Sigmoid colon (tissue), 7 donors: ENCODE results near the gene IFNGR1. TPM values are rescaled to one million over a fixed set of nuclear protein-coding genes. Genes with fewer than 3 reads are reported as not detected.

ENCODE experiments used
- DNase-seq: peaks from one replicate; pipeline ENCODE4 v3.0.0-alpha.2; 2019
- H3K27ac ChIP-seq, 4 donors: fragments of 200-600 bp; sonication (generic); one replicate each; pipeline ENCODE4 v1.5.1; 2016 to 2019; ENCODE audit warnings: mild to moderate bottlenecking in 1 of 4
- H3K27me3 ChIP-seq, 3 donors: fragments of 200-600 bp; sonication (generic); one replicate each; pipeline ENCODE4 v1.5.1; 2019; ENCODE audit warnings: mild to moderate bottlenecking in 1 of 3
- H3K36me3 ChIP-seq, 4 donors: fragments of 200-600 bp; sonication (generic); one replicate each; pipeline ENCODE4 v1.5.1; 2016 to 2019
- H3K4me1 ChIP-seq, 4 donors: fragments of 200-600 bp; sonication (generic); one replicate each; pipeline ENCODE4 v1.5.1; 2017 to 2019
- H3K4me3 ChIP-seq, 4 donors: fragments of 200-600 bp; sonication (generic); one replicate each; pipeline ENCODE4 v1.5.1; 2017 to 2019; ENCODE audit warnings: mild to moderate bottlenecking in 2 of 4, moderate library complexity in 1 of 4
- H3K9me3 ChIP-seq, 4 donors: fragments of 200-600 bp in 3 of 4; sonication (generic) in 3 of 4; one replicate each; pipeline versions ENCODE4 v1.5.1 to v1.6.1; 2013 to 2019
- CTCF ChIP-seq, 4 experiments: fragments of 450-650 bp in 3 of 4; fragments of 200-600 bp in 1 of 4; IDR thresholded peaks; one replicate each; pipeline ENCODE4 v1.5.1; 2016 to 2019; ENCODE audit warnings: antibody characterized with exemption in 4 of 4, mild to moderate bottlenecking in 3 of 4, moderate library complexity in 2 of 4
- EP300 ChIP-seq, 4 donors: sonication (generic); formaldehyde crosslinking; IDR thresholded peaks; one replicate each; pipeline ENCODE4 v1.6.1; 2017; ENCODE audit warnings: antibody characterized with exemption in 4 of 4
- POLR2A ChIP-seq, 2 donors: fragments of 450-650 bp; IDR thresholded peaks; one replicate each; pipeline ENCODE4 v1.6.1; 2016; ENCODE audit warnings: antibody characterized with exemption in 2 of 2, mild to moderate bottlenecking in 2 of 2, moderate library complexity in 2 of 2
- POLR2AphosphoS5 ChIP-seq, 4 donors: sonication (generic); formaldehyde crosslinking; IDR thresholded peaks; one replicate each; pipeline ENCODE4 v1.6.1; 2017; ENCODE audit warnings: antibody characterized with exemption in 4 of 4
- WGBS, 2 donors: extraction: QIAGEN DNeasy Blood & Tissue Kit; methylation state at CpG; one replicate each; pipeline ENCODE4 v1.1.7; 2013; 5-methylcytosine and 5-hydroxymethylcytosine counted together
- intact Hi-C: fragments of 100-400 bp; cut with DNase I; formaldehyde crosslinking; loops from one replicate; pipeline ENCODE4 v1.15.1; 2023
- polyA plus RNA-seq, 3 donors: library from polyadenylated mRNA; stranded (reverse); fragments of 200-250 nt; gene quantifications; one replicate each; pipeline ENCODE4 v1.2.3, GENCODE V29; 2013
- total RNA-seq, 4 donors: library from RNA; depleted of rRNA; stranded (reverse); fragments of >200 nt; gene quantifications; one replicate each; pipeline ENCODE4 v1.1.0, GENCODE V29; 2016
- donor health status: healthy with polysubstance abuse.
- donor health status: Bipolar disorder and iron deficiency.
- donor health status: healthy.

The IFNGR1 gene
- total and polyA plus RNA-seq, 7 donors: 32.4 to 116 (median 60.9) TPM

GRCh38 chr6:137165375-137166246, 53.6 kb downstream of the IFNGR1 start:
- DNase-seq: no peak
- Histone ChIP-seq H3K36me3 (no peaks in the 10 kb centered on the region), H3K27me3 (no peaks in the 10 kb centered on the region), H3K4me1 (no peaks in the 10 kb centered on the region), H3K9me3 (no peaks in the 10 kb centered on the region), H3K4me3 (no peak overlapping the region), H3K27ac (no peak overlapping the region)
- intact Hi-C loops: no loop called here
- TF ChIP-seq POLR2AphosphoS5 (IDR thresholded peaks at IDR 0.05) (no peak), POLR2A (IDR thresholded peaks at IDR 0.05) (no peak), CTCF (IDR thresholded peaks at IDR 0.05) (no peak), EP300 (IDR thresholded peaks at IDR 0.05) (no peak)
- 78 to 83% methylated on average over 9 of the region's 9 CpGs for WGBS, 2 donors

GRCh38 chr6:137163732-137164318, 55.4 kb downstream of the IFNGR1 start:
- H3K27me3 ChIP-seq: no peaks in the 10 kb centered on the region
- WGBS, 2 donors: 95 to 96% methylated on average over 12 of the region's 12 CpGs
- intact Hi-C loops: no loop called here

GRCh38 chr6:137162692-137163306, 56.4 kb downstream of the IFNGR1 start:
- no peaks in the 10 kb centered on the region for H3K27me3 ChIP-seq
- no peak overlapping the region for H3K4me3 ChIP-seq
- no peak overlapping the region for H3K27ac ChIP-seq
- H3K4me1 ChIP-seq: no peaks in the 10 kb centered on the region
- TF ChIP-seq EP300 (IDR thresholded peaks at IDR 0.05) (no peak), CTCF (IDR thresholded peaks at IDR 0.05) (no peak), POLR2AphosphoS5 (IDR thresholded peaks at IDR 0.05) (no peak), POLR2A (IDR thresholded peaks at IDR 0.05) (no peak)
- intact Hi-C loops: no loop called here
- no peaks in the 10 kb centered on the region for H3K36me3 ChIP-seq
- no peak for DNase-seq
- WGBS, 2 donors: 78 to 85% methylated on average over 3 of the region's 3 CpGs
- no peaks in the 10 kb centered on the region for H3K9me3 ChIP-seq

More at GRCh38 chr6:137163732-137164318, 55.4 kb downstream of the IFNGR1 start:
- no peak overlapping the region for H3K27ac ChIP-seq
- no peaks in the 10 kb centered on the region for H3K36me3 ChIP-seq
- H3K9me3 ChIP-seq: no peaks in the 10 kb centered on the region
- no peaks in the 10 kb centered on the region for H3K4me1 ChIP-seq
- TF ChIP-seq POLR2A (IDR thresholded peaks at IDR 0.05) (no peak), POLR2AphosphoS5 (IDR thresholded peaks at IDR 0.05) (no peak), EP300 (IDR thresholded peaks at IDR 0.05) (no peak), CTCF (IDR thresholded peaks at IDR 0.05) (no peak)
- no peak for DNase-seq
- no peak overlapping the region for H3K4me3 ChIP-seq

GRCh38 chr6:137161949-137162348, 57.2 kb downstream of the IFNGR1 start:
- H3K4me1 ChIP-seq: no peaks in the 10 kb centered on the region

GRCh38 chr6:137160763-137161162, 58.4 kb downstream of the IFNGR1 start:
- Histone ChIP-seq H3K27ac (no peak overlapping the region), H3K9me3 (no peaks in the 10 kb centered on the region), H3K36me3 (no peaks in the 10 kb centered on the region), H3K4me3 (no peak overlapping the region), H3K27me3 (no peaks in the 10 kb centered on the region), H3K4me1 (no peaks in the 10 kb centered on the region)
- DNase-seq: no peak
- intact Hi-C loops: no loop called here
- 63 to 75% methylated on average over 3 of the region's 3 CpGs for WGBS, 2 donors
- TF ChIP-seq POLR2AphosphoS5 (IDR thresholded peaks at IDR 0.05) (no peak), EP300 (IDR thresholded peaks at IDR 0.05) (no peak), CTCF (IDR thresholded peaks at IDR 0.05) (no peak), POLR2A (IDR thresholded peaks at IDR 0.05) (no peak)

More at GRCh38 chr6:137161949-137162348, 57.2 kb downstream of the IFNGR1 start:
- no peak for DNase-seq
- H3K27me3 ChIP-seq: no peaks in the 10 kb centered on the region
- WGBS, 2 donors: 83 to 91% methylated on average over 5 of the region's 5 CpGs
- no peak for TF ChIP-seq POLR2AphosphoS5 (IDR thresholded peaks at IDR 0.05)
- no peak for TF ChIP-seq EP300 (IDR thresholded peaks at IDR 0.05)
- intact Hi-C loops: no loop called here
- no peaks in the 10 kb centered on the region for H3K36me3 ChIP-seq
- no peak overlapping the region for H3K4me3 ChIP-seq
- H3K9me3 ChIP-seq: no peaks in the 10 kb centered on the region
- no peak overlapping the region for H3K27ac ChIP-seq
